Measurements from ENCODE around the gene PHF21A. TPM values are rescaled to one million over a fixed set of nuclear protein-coding genes. Genes with fewer than 3 reads are reported as not detected.

Gene PHF21A
- total RNA-seq, 2 experiments from 2014 or later: 23.1 to 56.1 TPM

- H3K9me3 ChIP-seq (ENCODE audit: low read length): no peaks in the 10 kb centered on the region
- H3K79me2 ChIP-seq (ENCODE audit: insufficient read depth, low read depth, low read length): peaks cover 9% of the 10 kb centered on the region; the same call in 1 of the 2 replicates
- H3K4me2 ChIP-seq (ENCODE audit: low read length): no peak overlapping the region
- no peak overlapping the region for H3K27ac ChIP-seq (ENCODE audit: low read depth, low read length, poor library complexity, severe bottlenecking)
- ChIA-PET CTCF (ENCODE audit: unreplicated experiment) (no interaction called here), POLR2A (interaction anchor here (1.0 kb wide), 1 partner anchor 10 kb away, joined by 3 read pairs; no protein-coding TSS in a partner anchor)
- no peak overlapping the region for H2AFZ ChIP-seq (ENCODE audit: low read length)
- no peak overlapping the region for H3K4me3 ChIP-seq (ENCODE audit: low read depth, low read length, poor library complexity, severe bottlenecking)
- no peak for DNase-seq (ENCODE audit: low spot score)
- BruUV-seq (replicated peaks): no TSS peak
- no peaks in the 10 kb centered on the region for H3K9me2 ChIP-seq (ENCODE audit: insufficient read depth, low read length)
- intact Hi-C loops (cut with micrococcal nuclease; ENCODE audit: unreplicated experiment): no loop called here
- peaks cover 5% of the 10 kb centered on the region; the same call in 1 of the 2 replicates for H4K20me1 ChIP-seq (ENCODE audit: insufficient read depth, low read length)
- H3K36me3 ChIP-seq (ENCODE audit: insufficient read depth, low read length): no peaks in the 10 kb centered on the region
- TF ChIP-seq EZH2phosphoT487 (IDR thresholded peaks at IDR 0.05; ENCODE audit: borderline replicate concordance, low read depth, low read length) (no peak), CTCF (conservative IDR thresholded peaks at IDR 0.05; ENCODE audit: low read length) (no peak)
- H3K4me1 ChIP-seq (ENCODE audit: insufficient read depth, low read length, poor library complexity, severe bottlenecking): no peaks in the 10 kb centered on the region
These were observed 15.3 kb downstream of the PHF21A start for GRCh38 chr11:46105926-46106325.

- H3K9me3 ChIP-seq (ENCODE audit: low read length): no peaks in the 10 kb centered on the region
- no TSS peak for BruUV-seq (replicated peaks)
- ChIA-PET POLR2A (interaction anchor here (0.6 to 1.4 kb wide), 6 partner anchors 10 to 29 kb away, joined by 3 to 6 read pairs (median 4); partner anchors contain the start of gene PHF21A), CTCF (ENCODE audit: unreplicated experiment) (no interaction called here)
- intact Hi-C loops (cut with micrococcal nuclease; ENCODE audit: unreplicated experiment): no loop called here
- DNase-seq (ENCODE audit: low spot score): no peak
- H3K4me2 ChIP-seq (ENCODE audit: low read length): no peak overlapping the region
- H3K4me1 ChIP-seq (ENCODE audit: insufficient read depth, low read length, poor library complexity, severe bottlenecking): peaks cover 5% of the 10 kb centered on the region
- H3K27ac ChIP-seq (ENCODE audit: low read depth, low read length, poor library complexity, severe bottlenecking): no peak overlapping the region
- peaks cover 9% of the 10 kb centered on the region; the same call in 1 of the 2 replicates for H3K79me2 ChIP-seq (ENCODE audit: insufficient read depth, low read depth, low read length)
- peaks cover 5% of the 10 kb centered on the region; the same call in 1 of the 2 replicates for H4K20me1 ChIP-seq (ENCODE audit: insufficient read depth, low read length)
- no peaks in the 10 kb centered on the region for H3K36me3 ChIP-seq (ENCODE audit: insufficient read depth, low read length)
- H3K4me3 ChIP-seq (ENCODE audit: low read depth, low read length, poor library complexity, severe bottlenecking): no peak overlapping the region
- no peak overlapping the region for H2AFZ ChIP-seq (ENCODE audit: low read length)
- no peak for TF ChIP-seq EZH2phosphoT487 (IDR thresholded peaks at IDR 0.05; ENCODE audit: borderline replicate concordance, low read depth, low read length)
- H3K9me2 ChIP-seq (ENCODE audit: insufficient read depth, low read length): no peaks in the 10 kb centered on the region
These were observed 16.1 kb downstream of the PHF21A start for GRCh38 chr11:46105134-46105628.

- H2AFZ ChIP-seq (ENCODE audit: low read length): no peak overlapping the region
- H3K4me2 ChIP-seq (ENCODE audit: low read length): no peak overlapping the region
- peaks cover 5% of the 10 kb centered on the region; the same call in 1 of the 2 replicates for H4K20me1 ChIP-seq (ENCODE audit: insufficient read depth, low read length)
- no peaks in the 10 kb centered on the region for H3K9me2 ChIP-seq (ENCODE audit: insufficient read depth, low read length)
- BruUV-seq (replicated peaks): no TSS peak
- no peaks in the 10 kb centered on the region for H3K36me3 ChIP-seq (ENCODE audit: insufficient read depth, low read length)
- POLR2A ChIA-PET: interaction anchor here (0.7 to 2.9 kb wide), 4 partner anchors 10 to 36 kb away, joined by 3 to 12 read pairs (median 4); no protein-coding TSS in a partner anchor
- intact Hi-C loops (cut with micrococcal nuclease; ENCODE audit: unreplicated experiment): no loop called here
- TF ChIP-seq CTCF (conservative IDR thresholded peaks at IDR 0.05; ENCODE audit: low read length): no peak
- TF ChIP-seq EZH2phosphoT487 (IDR thresholded peaks at IDR 0.05; ENCODE audit: borderline replicate concordance, low read depth, low read length): no peak
- H3K4me1 ChIP-seq (ENCODE audit: insufficient read depth, low read length, poor library complexity, severe bottlenecking): peaks cover 17% of the 10 kb centered on the region
- H3K4me3 ChIP-seq (ENCODE audit: low read depth, low read length, poor library complexity, severe bottlenecking): no peak overlapping the region
- H3K79me2 ChIP-seq (ENCODE audit: insufficient read depth, low read depth, low read length): peaks cover 26% of the 10 kb centered on the region; the same call in 1 of the 2 replicates
- CTCF ChIA-PET (ENCODE audit: unreplicated experiment): no interaction called here
- H3K9me3 ChIP-seq (ENCODE audit: low read length): no peaks in the 10 kb centered on the region
- DNase-seq (ENCODE audit: low spot score): no peak
- no peak overlapping the region for H3K27ac ChIP-seq (ENCODE audit: low read depth, low read length, poor library complexity, severe bottlenecking)
These were observed 18.4 kb downstream of the PHF21A start for GRCh38 chr11:46102843-46103242.
